K562 (cell line): ENCODE results near the gene NEK3. TPM values are rescaled to one million over a fixed set of nuclear protein-coding genes. Genes with fewer than 3 reads are reported as not detected.

Source experiments
- BMI1 ChIP-seq: fragments of 150-350 bp; IDR thresholded peaks from 2 replicates; pipeline ENCODE4 v1.6.1; 2014; ENCODE audit warnings: low read length
- BRD9 ChIP-seq: fragments of 450-650 bp; IDR thresholded peaks from 2 replicates; pipeline ENCODE4 v1.6.1; 2018; ENCODE audit warnings: low read depth; ENCODE audit not compliant: partially characterized antibody
- CAMTA2 ChIP-seq: fragments of 250-450 bp; sonication (Bioruptor Pico); conservative IDR thresholded peaks from 2 replicates; pipeline ENCODE4 v1.5.1; 2022
- CBFA2T3 ChIP-seq: fragments of 450-650 bp; IDR thresholded peaks from 2 replicates; pipeline ENCODE4 v1.6.1; 2017
- EHMT2 ChIP-seq: fragments of 450-650 bp; IDR thresholded peaks from 2 replicates; pipeline ENCODE4 v1.6.1; 2018; ENCODE audit warnings: antibody characterized with exemption
- ELK3 ChIP-seq: fragments of 450-650 bp; formaldehyde crosslinking; IDR thresholded peaks from 2 replicates; pipeline ENCODE4 v1.4.0; 2020; ENCODE audit warnings: mild to moderate bottlenecking
- EP400 ChIP-seq: fragments of 450-650 bp; IDR thresholded peaks from 2 replicates; pipeline ENCODE4 v1.6.1; 2017; ENCODE audit warnings: antibody characterized with exemption, mild to moderate bottlenecking, moderate library complexity
- EWSR1 ChIP-seq: fragments of 450-650 bp; IDR thresholded peaks from 2 replicates; pipeline ENCODE4 v1.6.1; 2018; ENCODE audit warnings: borderline replicate concordance, mild to moderate bottlenecking, low read depth, moderate library complexity; ENCODE audit not compliant: partially characterized antibody
- FOXJ3 ChIP-seq: sonication (generic); formaldehyde crosslinking; IDR thresholded peaks from 2 replicates; pipeline ENCODE4 v1.4.0; 2020; ENCODE audit warnings: mild to moderate bottlenecking, missing genetic modification reagents
- HNRNPH1 ChIP-seq: fragments of 200-400 bp; formaldehyde crosslinking; optimal IDR thresholded peaks from 2 replicates; pipeline ENCODE3; 2017; ENCODE audit warnings: low read depth, mild to moderate bottlenecking, low read length, moderate library complexity
- KDM1A ChIP-seq, 2 experiments: fragments of 450-650 bp; IDR thresholded peaks; 2 replicates each; pipeline ENCODE4 v1.6.1; 2016; ENCODE audit warnings: mild to moderate bottlenecking in 2 of 2
- NCOA2 ChIP-seq, 2 experiments: fragments of 450-650 bp; IDR thresholded peaks; 2 replicates each; pipeline ENCODE4 v1.6.1; 2018; ENCODE audit warnings: mild to moderate bottlenecking in 2 of 2, moderate library complexity in 1 of 2; ENCODE audit not compliant: partially characterized antibody in 2 of 2
- NFIX ChIP-seq: fragments of 250-450 bp; sonication (Bioruptor Pico); IDR thresholded peaks from 2 replicates; pipeline ENCODE4 v1.4.0; 2020; ENCODE audit warnings: low read depth, mild to moderate bottlenecking, moderate library complexity
- NFXL1 ChIP-seq: fragments of 450-650 bp; formaldehyde crosslinking; IDR thresholded peaks from 2 replicates; pipeline ENCODE4 v1.4.0; 2021; ENCODE audit warnings: mild to moderate bottlenecking
- NR2C2 ChIP-seq, 2 experiments: fragments of 200-800 bp in 1 of 2; sonication (Bioruptor generic) in 1 of 2; sonication (generic) in 1 of 2; formaldehyde crosslinking in 1 of 2; IDR thresholded peaks; 2 replicates each; pipeline versions ENCODE4 v1.6.1 to v1.8.0; 2016 to 2022; ENCODE audit warnings: mild to moderate bottlenecking in 1 of 2, missing compliant biosample characterization in 1 of 2, missing genetic modification characterization in 1 of 2, missing genetic modification reagents in 1 of 2
- PTBP1 ChIP-seq: fragments of 200-400 bp; formaldehyde crosslinking; IDR thresholded peaks from 2 replicates; pipeline ENCODE4 v1.6.1; 2017; ENCODE audit warnings: low read depth, low read length
- RREB1 ChIP-seq: fragments of 250-450 bp; sonication (Bioruptor Pico); IDR thresholded peaks from 2 replicates; pipeline ENCODE4 v1.4.0; 2020
- SOX6 ChIP-seq: fragments of 450-650 bp; IDR thresholded peaks from 2 replicates; pipeline ENCODE4 v1.6.1; 2014; ENCODE audit warnings: mild to moderate bottlenecking
- TCF3 ChIP-seq: sonication (generic); formaldehyde crosslinking; IDR thresholded peaks from 2 replicates; pipeline ENCODE4 v1.4.0; 2020; ENCODE audit warnings: mild to moderate bottlenecking, missing genetic modification reagents
- XRCC5 ChIP-seq: fragments of 200-400 bp; formaldehyde crosslinking; IDR thresholded peaks from 2 replicates; pipeline ENCODE4 v1.6.1; 2017; ENCODE audit warnings: low read depth, mild to moderate bottlenecking, low read length
- ZNF217 ChIP-seq: sonication (generic); formaldehyde crosslinking; IDR thresholded peaks from 2 replicates; pipeline ENCODE4 v1.8.0; 2022; ENCODE audit warnings: mild to moderate bottlenecking, missing genetic modification reagents
- ZNF561 ChIP-seq: fragments of 450-650 bp; formaldehyde crosslinking; conservative IDR thresholded peaks from 2 replicates; pipeline ENCODE4 v1.4.0; 2020; ENCODE audit warnings: mild to moderate bottlenecking, moderate library complexity
- polyA plus RNA-seq, 8 experiments: library from polyadenylated mRNA; depleted of rRNA in 4 of 8; stranded (reverse) in 5 of 8; unstranded in 3 of 8; fragments of >200 nt; fragmentation: Nextera tagmentation in 2 of 8; fragmentation: Illumina TruSeq in 1 of 8; extraction: Ambion mirVana in 2 of 8; extraction: Trizol in 1 of 8; gene quantifications; 2 replicates each; pipeline versions ENCODE4 v1.2.1 to v1.2.3, GENCODE V29; 2011 to 2014; ENCODE audit warnings: inconsistent platforms in 1 of 8, missing spikeins in 1 of 8
- total RNA-seq, 7 experiments: library from RNA; depleted of rRNA in 6 of 7; stranded (reverse); fragments of >200 nt in 6 of 7; fragmentation: Illumina TruSeq in 2 of 7; extraction: Trizol in 2 of 7; gene quantifications; 2 replicates each; pipeline versions ENCODE4 v1.2.1 to v1.2.3, GENCODE V29; 2011 to 2021; ENCODE audit warnings: low replicate concordance in 1 of 7
- TF ChIP-seq, protein P1 (sequence below): fragments of 250-450 bp; sonication (Bioruptor Pico); IDR thresholded peaks from 2 replicates; pipeline ENCODE4 v1.8.0; 2021; ENCODE audit warnings: moderate library complexity, mild to moderate bottlenecking, inconsistent platforms

The NEK3 gene
- total and polyA plus RNA-seq, 9 of the 15 experiments (the other 6 are each of a cell fraction or from before 2014, with no cell fraction given): 6.2 to 11.0 (median 9.3) TPM

DNA sequence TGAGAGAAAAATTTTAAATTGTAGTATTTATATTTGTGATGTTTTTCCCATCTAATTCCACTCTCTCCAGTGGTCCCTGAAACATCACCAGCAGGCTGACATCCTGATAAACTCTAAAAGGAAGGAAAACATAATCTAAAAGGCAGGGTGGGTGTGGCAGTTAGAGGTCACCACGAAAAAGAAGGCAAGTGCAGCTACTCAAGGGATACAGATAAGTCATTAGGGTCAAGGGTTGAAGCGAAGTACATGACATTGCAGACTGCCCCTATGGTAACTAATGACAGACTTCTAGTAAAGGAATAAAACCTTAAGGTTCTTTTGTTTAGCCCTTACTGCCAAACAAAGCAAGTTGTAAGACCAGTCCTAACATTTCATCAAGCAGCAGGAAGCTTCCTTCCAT is 6.0 kb upstream of the NEK3 start (continued):
- TF ChIP-seq EWSR1 (no peak), FOXJ3 (CRISPR knock-in tag) (no peak), NCOA2 (IDR thresholded peaks at IDR 0.05; ENCODE audit: partially characterized antibody in 2 of 2) (no peak), KDM1A (IDR thresholded peaks at IDR 0.05) (peak; percentile 17 to 42; a peak in 2 of 4 replicates), EHMT2 (0 out of 2 replicates have a peak, but pooled peaks have one; percentile 24), ZNF217 (CRISPR knock-in tag) (no peak), CAMTA2 (no peak), XRCC5 (no peak), PTBP1 (no peak), NR2C2 (CRISPR knock-in tag; IDR thresholded peaks at IDR 0.05) (no peak), NR2C2 (tag; IDR thresholded peaks at IDR 0.05) (peak; percentile 59), BMI1 (no peak), BRD9 (no peak), HNRNPH1 (no peak), TCF3 (CRISPR knock-in tag) (peak; percentile 30; the same call in 1 of the 2 replicates), ZNF561 (CRISPR knock-in tag) (no peak), NFXL1 (CRISPR knock-in tag) (no peak), EP400 (no peak), RREB1 (CRISPR knock-in tag) (no peak), NFIX (CRISPR knock-in tag) (no peak), ELK3 (CRISPR knock-in tag) (no peak), CBFA2T3 (peak; percentile 26; the same call in 1 of the 2 replicates), SOX6 (0 out of 2 replicates have a peak, but pooled peaks have one; percentile 29)
- TF ChIP-seq, protein P1, sequence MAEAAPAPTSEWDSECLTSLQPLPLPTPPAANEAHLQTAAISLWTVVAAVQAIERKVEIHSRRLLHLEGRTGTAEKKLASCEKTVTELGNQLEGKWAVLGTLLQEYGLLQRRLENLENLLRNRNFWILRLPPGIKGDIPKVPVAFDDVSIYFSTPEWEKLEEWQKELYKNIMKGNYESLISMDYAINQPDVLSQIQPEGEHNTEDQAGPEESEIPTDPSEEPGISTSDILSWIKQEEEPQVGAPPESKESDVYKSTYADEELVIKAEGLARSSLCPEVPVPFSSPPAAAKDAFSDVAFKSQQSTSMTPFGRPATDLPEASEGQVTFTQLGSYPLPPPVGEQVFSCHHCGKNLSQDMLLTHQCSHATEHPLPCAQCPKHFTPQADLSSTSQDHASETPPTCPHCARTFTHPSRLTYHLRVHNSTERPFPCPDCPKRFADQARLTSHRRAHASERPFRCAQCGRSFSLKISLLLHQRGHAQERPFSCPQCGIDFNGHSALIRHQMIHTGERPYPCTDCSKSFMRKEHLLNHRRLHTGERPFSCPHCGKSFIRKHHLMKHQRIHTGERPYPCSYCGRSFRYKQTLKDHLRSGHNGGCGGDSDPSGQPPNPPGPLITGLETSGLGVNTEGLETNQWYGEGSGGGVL (CRISPR knock-in tag): no peak
